Astrocyte (in vitro differentiated cells and primary cell): ENCODE results near the gene TRIM5. TPM values are rescaled to one million over a fixed set of nuclear protein-coding genes. Genes with fewer than 3 reads are reported as not detected.

Experiments used
- DNase-seq: peaks from one replicate; pipeline ENCODE4 v3.0.0-alpha.2; 2010; ENCODE audit warnings: low read depth
- FAIRE-seq: peaks from 2 replicates; lab custom pipeline; 2011; peaks lifted over from hg19 to GRCh38; lab: Jason Lieb, UNC
- H2AFZ ChIP-seq: 2 replicates; pipeline ENCODE4 v1.6.0; 2012; ENCODE audit warnings: low read depth, low read length, inconsistent platforms
- H3K27ac ChIP-seq: 2 replicates; pipeline ENCODE4 v1.5.1; 2011; ENCODE audit warnings: low read depth, low read length, inconsistent platforms
- H3K27me3 ChIP-seq: 2 replicates; pipeline ENCODE4 v1.6.0; 2011; ENCODE audit warnings: low read length, inconsistent platforms; ENCODE audit not compliant: insufficient read depth
- H3K36me3 ChIP-seq: 2 replicates; pipeline ENCODE4 v1.5.1; 2011; ENCODE audit warnings: low read length, inconsistent platforms; ENCODE audit not compliant: insufficient read depth
- H3K4me1 ChIP-seq: 2 replicates; pipeline ENCODE4 v1.5.1; 2011; ENCODE audit warnings: low read length, inconsistent platforms; ENCODE audit not compliant: insufficient read depth
- H3K4me2 ChIP-seq: 2 replicates; pipeline ENCODE4 v1.6.0; 2012; ENCODE audit warnings: low read length, inconsistent platforms
- H3K4me3 ChIP-seq: 2 replicates; pipeline ENCODE4 v1.5.1; 2011; ENCODE audit warnings: low read depth, mild to moderate bottlenecking, low read length, inconsistent platforms; ENCODE audit not compliant: insufficient read depth
- H3K79me2 ChIP-seq: 2 replicates; pipeline ENCODE4 v1.6.0; 2012; ENCODE audit warnings: mild to moderate bottlenecking, low read length, inconsistent platforms; ENCODE audit not compliant: insufficient read depth
- H3K9ac ChIP-seq: 2 replicates; pipeline ENCODE4 v1.6.0; 2012; ENCODE audit warnings: mild to moderate bottlenecking, low read length, inconsistent platforms
- H3K9me3 ChIP-seq: 2 replicates; pipeline ENCODE4 v1.5.1; 2012; ENCODE audit warnings: low read depth, mild to moderate bottlenecking, low read length, inconsistent platforms; ENCODE audit not compliant: insufficient read depth
- H4K20me1 ChIP-seq: 2 replicates; pipeline ENCODE4 v1.6.0; 2012; ENCODE audit warnings: low read length, inconsistent platforms; ENCODE audit not compliant: insufficient read depth
- H3K27ac Mint-ChIP-seq: one replicate; pipeline ENCODE4 v1.8.0; 2021; ENCODE audit warnings: mild to moderate bottlenecking, mixed read lengths; ENCODE audit not compliant: unreplicated experiment
- H3K27me3 Mint-ChIP-seq: one replicate; pipeline ENCODE4 v1.8.0; 2021; ENCODE audit warnings: low read depth, mixed read lengths; ENCODE audit not compliant: unreplicated experiment
- H3K36me3 Mint-ChIP-seq: one replicate; pipeline ENCODE4 v1.8.0; 2021; ENCODE audit warnings: low read depth, mixed read lengths; ENCODE audit not compliant: unreplicated experiment
- H3K4me1 Mint-ChIP-seq: one replicate; pipeline ENCODE4 v1.8.0; 2021; ENCODE audit warnings: low read depth, mixed read lengths; ENCODE audit not compliant: unreplicated experiment
- H3K4me3 Mint-ChIP-seq: one replicate; pipeline ENCODE4 v1.8.0; 2021; ENCODE audit warnings: mild to moderate bottlenecking, moderate library complexity, mixed read lengths; ENCODE audit not compliant: unreplicated experiment
- H3K9me3 Mint-ChIP-seq: one replicate; pipeline ENCODE4 v1.8.0; 2021; ENCODE audit warnings: mild to moderate bottlenecking, mixed read lengths; ENCODE audit not compliant: unreplicated experiment
- EZH2 ChIP-seq: IDR thresholded peaks from 2 replicates; pipeline ENCODE4 v1.6.1; 2012; ENCODE audit warnings: mild to moderate bottlenecking, low read length, inconsistent platforms; ENCODE audit not compliant: insufficient read depth
- total RNA-seq: library from RNA; stranded (reverse); gene quantifications from 2 replicates; pipeline ENCODE4 v1.2.1, GENCODE V29; 2021
- TF ChIP-seq, protein P1 (sequence below): IDR thresholded peaks from 2 replicates; pipeline ENCODE4 v1.5.1; 2011; ENCODE audit warnings: low read depth, mild to moderate bottlenecking, inconsistent platforms, low read length, moderate library complexity; ENCODE audit not compliant: insufficient read depth

TRIM5 gene
- total RNA-seq, 1 donor from 2014 or later = 55.6 TPM

- Histone ChIP-seq H3K9me3 (no peaks in the 10 kb centered on the region), H3K9ac (no peak overlapping the region), H3K79me2 (no peaks in the 10 kb centered on the region), H3K27me3 (no peaks in the 10 kb centered on the region), H4K20me1 (no peaks in the 10 kb centered on the region), H3K4me2 (no peak overlapping the region), H3K4me3 (no peak overlapping the region), H2AFZ (no peak overlapping the region), H3K4me1 (no peaks in the 10 kb centered on the region), H3K27ac (no peak overlapping the region), H3K36me3 (peaks cover 10% of the 10 kb centered on the region)
- Mint-ChIP-seq H3K27ac (no peak overlapping the region), H3K4me3 (no peak overlapping the region), H3K9me3 (no peaks in the 10 kb centered on the region), H3K27me3 (no peaks in the 10 kb centered on the region), H3K36me3 (peaks cover 18% of the 10 kb centered on the region), H3K4me1 (no peaks in the 10 kb centered on the region)
- DNase-seq (no peak), FAIRE-seq (no peak)
- no peak for TF ChIP-seq EZH2
- TF ChIP-seq, protein P1, sequence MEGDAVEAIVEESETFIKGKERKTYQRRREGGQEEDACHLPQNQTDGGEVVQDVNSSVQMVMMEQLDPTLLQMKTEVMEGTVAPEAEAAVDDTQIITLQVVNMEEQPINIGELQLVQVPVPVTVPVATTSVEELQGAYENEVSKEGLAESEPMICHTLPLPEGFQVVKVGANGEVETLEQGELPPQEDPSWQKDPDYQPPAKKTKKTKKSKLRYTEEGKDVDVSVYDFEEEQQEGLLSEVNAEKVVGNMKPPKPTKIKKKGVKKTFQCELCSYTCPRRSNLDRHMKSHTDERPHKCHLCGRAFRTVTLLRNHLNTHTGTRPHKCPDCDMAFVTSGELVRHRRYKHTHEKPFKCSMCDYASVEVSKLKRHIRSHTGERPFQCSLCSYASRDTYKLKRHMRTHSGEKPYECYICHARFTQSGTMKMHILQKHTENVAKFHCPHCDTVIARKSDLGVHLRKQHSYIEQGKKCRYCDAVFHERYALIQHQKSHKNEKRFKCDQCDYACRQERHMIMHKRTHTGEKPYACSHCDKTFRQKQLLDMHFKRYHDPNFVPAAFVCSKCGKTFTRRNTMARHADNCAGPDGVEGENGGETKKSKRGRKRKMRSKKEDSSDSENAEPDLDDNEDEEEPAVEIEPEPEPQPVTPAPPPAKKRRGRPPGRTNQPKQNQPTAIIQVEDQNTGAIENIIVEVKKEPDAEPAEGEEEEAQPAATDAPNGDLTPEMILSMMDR = no peak
Measured at GRCh38 chr11:5703741-5704536, 19.1 kb upstream of the TRIM5 start.

GRCh38 chr11:5701055-5701577, 16.2 kb upstream of the TRIM5 start:
- H3K79me2 ChIP-seq = no peaks in the 10 kb centered on the region
- no peak overlapping the region for H3K27ac ChIP-seq
- H3K27ac Mint-ChIP-seq = no peak overlapping the region
- no peaks in the 10 kb centered on the region for H4K20me1 ChIP-seq
- H3K4me3 Mint-ChIP-seq = no peak overlapping the region
- no peaks in the 10 kb centered on the region for H3K36me3 ChIP-seq
- H3K9ac ChIP-seq = no peak overlapping the region
- TF ChIP-seq, protein P1 = no peak
- TF ChIP-seq EZH2 = no peak
- H2AFZ ChIP-seq = no peak overlapping the region
- H3K27me3 Mint-ChIP-seq = no peaks in the 10 kb centered on the region
- no peaks in the 10 kb centered on the region for H3K9me3 ChIP-seq
- H3K36me3 Mint-ChIP-seq = peaks cover 28% of the 10 kb centered on the region
- no peak overlapping the region for H3K4me2 ChIP-seq
- H3K4me1 ChIP-seq = no peaks in the 10 kb centered on the region
- peaks cover 5% of the 10 kb centered on the region for H3K4me1 Mint-ChIP-seq
- H3K9me3 Mint-ChIP-seq = no peaks in the 10 kb centered on the region
- DNase-seq = no peak
- no peaks in the 10 kb centered on the region for H3K27me3 ChIP-seq
- no peak overlapping the region for H3K4me3 ChIP-seq
- no peak for FAIRE-seq
